Measurements from ENCODE around the gene CCDC192.

- TF ChIP-seq CTCF (conservative IDR thresholded peaks at IDR 0.05; ENCODE audit: low read length): no peak
- no peak for TF ChIP-seq EZH2phosphoT487 (IDR thresholded peaks at IDR 0.05; ENCODE audit: borderline replicate concordance)
These were observed 257.1 kb downstream of the CCDC192 start for GRCh38 chr5:127960270-127960691.

All from Loucy (cell line).